Activated CD4-positive, CD25-positive, alpha-beta regulatory T cell treated with anti-CD3 and anti-CD28 coated beads, Interleukin-2, amount 50 U/mL, for 72 hours (primary cell): Measurements from ENCODE around the gene FES.

ENCODE experiments used
- DNase-seq: peaks from one replicate; pipeline ENCODE4 v3.0.0; 2021

The FES gene

DNA sequence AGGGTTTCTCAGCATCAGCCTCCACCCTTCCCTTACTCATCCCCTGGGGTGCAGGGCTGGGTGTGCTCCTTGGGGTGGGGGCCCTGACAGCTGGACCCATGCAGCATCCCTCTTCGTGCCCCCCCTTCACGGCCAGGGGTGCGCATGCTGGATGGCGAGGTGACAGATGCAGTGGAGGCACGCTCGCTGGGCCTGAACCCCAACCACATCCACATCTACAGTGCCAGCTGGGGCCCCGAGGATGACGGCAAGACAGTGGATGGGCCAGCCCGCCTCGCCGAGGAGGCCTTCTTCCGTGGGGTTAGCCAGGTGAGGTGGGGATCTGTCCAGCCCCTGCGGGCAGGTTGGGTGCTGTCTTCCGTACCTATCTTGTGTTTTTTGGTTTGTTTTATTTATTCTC is 6.3 kb upstream of the FES start:
- DNase-seq = no peak

DNA sequence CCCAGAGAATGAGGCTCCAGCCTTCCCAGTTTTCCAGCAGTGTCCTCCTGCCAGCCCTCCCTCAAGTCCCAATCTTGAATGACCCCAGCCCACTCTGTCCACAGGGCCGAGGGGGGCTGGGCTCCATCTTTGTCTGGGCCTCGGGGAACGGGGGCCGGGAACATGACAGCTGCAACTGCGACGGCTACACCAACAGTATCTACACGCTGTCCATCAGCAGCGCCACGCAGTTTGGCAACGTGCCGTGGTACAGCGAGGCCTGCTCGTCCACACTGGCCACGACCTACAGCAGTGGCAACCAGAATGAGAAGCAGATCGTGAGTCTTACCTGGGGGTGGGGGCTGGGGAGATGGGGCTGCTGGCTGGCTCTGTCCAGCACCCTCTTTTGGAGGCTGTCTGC is 5.6 kb upstream of the FES start:
- no peak for DNase-seq

DNA sequence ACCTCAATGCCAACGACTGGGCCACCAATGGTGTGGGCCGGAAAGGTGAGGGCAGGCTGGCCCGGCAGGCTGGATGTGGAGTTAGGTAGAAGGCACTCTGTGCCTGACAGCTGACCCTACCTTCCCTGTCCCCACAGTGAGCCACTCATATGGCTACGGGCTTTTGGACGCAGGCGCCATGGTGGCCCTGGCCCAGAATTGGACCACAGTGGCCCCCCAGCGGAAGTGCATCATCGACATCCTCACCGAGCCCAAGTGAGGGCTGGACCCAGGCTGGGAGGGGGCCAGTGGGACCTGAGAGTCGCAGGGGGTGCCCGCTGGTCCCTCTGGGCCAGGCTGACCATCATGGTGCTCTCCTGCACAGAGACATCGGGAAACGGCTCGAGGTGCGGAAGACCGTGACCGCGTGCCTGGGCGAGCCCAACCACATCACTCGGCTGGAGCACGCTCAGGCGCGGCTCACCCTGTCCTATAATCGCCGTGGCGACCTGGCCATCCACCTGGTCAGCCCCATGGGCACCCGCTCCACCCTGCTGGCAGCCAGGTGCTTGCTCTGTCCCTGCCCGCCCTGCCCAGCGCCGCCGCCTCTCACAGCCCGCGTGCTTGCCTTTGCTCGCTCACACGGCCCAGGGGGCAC is 4.5 kb upstream of the FES start:
- DNase-seq = no peak

DNA sequence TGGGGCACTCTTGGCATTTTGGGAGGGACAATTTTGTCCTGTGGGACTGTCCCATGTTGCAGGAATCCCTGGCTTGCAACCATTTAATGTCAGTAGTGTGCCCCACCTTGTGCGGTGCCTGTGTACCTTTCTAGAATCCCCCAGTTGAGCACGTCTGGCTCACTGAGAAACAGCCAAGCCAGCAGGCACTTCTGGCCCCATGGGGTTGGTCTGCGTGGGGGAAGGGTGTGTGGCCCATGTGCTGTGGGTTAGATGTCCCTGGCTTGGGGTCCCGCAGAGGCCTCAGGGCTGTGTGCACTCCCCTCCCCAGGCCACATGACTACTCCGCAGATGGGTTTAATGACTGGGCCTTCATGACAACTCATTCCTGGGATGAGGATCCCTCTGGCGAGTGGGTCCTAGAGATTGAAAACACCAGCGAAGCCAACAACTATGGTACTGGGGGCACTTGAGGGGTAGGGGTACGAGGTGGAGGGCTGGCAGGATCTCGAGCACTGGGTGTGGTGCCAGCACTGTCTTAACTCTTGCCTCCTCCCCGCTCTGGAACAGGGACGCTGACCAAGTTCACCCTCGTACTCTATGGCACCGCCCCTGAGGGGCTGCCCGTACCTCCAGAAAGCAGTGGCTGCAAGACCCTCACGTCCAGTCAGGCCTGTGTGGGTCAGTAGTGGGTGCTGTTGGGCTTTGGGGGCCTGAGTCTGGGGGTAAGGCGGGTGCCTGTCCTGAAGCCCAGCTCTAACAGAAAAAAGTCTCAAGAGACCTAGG is 3.7 kb upstream of the FES start:
- DNase-seq = no peak

DNA sequence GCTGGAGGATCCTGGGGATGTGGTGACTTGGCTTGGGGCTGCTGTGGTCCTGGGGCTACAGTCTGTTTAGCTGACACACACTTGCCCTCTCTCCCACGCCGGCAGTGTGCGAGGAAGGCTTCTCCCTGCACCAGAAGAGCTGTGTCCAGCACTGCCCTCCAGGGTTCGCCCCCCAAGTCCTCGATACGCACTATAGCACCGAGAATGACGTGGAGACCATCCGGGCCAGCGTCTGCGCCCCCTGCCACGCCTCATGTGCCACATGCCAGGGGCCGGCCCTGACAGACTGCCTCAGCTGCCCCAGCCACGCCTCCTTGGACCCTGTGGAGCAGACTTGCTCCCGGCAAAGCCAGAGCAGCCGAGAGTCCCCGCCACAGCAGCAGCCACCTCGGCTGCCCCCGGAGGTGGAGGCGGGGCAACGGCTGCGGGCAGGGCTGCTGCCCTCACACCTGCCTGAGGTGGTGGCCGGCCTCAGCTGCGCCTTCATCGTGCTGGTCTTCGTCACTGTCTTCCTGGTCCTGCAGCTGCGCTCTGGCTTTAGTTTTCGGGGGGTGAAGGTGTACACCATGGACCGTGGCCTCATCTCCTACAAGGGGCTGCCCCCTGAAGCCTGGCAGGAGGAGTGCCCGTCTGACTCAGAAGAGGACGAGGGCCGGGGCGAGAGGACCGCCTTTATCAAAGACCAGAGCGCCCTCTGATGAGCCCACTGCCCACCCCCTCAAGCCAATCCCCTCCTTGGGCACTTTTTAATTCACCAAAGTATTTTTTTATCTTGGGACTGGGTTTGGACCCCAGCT is 2.9 kb upstream of the FES start:
- no peak for DNase-seq

DNA sequence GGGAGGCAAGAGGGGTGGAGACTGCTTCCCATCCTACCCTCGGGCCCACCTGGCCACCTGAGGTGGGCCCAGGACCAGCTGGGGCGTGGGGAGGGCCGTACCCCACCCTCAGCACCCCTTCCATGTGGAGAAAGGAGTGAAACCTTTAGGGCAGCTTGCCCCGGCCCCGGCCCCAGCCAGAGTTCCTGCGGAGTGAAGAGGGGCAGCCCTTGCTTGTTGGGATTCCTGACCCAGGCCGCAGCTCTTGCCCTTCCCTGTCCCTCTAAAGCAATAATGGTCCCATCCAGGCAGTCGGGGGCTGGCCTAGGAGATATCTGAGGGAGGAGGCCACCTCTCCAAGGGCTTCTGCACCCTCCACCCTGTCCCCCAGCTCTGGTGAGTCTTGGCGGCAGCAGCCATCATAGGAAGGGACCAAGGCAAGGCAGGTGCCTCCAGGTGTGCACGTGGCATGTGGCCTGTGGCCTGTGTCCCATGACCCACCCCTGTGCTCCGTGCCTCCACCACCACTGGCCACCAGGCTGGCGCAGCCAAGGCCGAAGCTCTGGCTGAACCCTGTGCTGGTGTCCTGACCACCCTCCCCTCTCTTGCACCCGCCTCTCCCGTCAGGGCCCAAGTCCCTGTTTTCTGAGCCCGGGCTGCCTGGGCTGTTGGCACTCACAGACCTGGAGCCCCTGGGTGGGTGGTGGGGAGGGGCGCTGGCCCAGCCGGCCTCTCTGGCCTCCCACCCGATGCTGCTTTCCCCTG is 2.2 kb upstream of the FES start:
- no peak for DNase-seq

DNA sequence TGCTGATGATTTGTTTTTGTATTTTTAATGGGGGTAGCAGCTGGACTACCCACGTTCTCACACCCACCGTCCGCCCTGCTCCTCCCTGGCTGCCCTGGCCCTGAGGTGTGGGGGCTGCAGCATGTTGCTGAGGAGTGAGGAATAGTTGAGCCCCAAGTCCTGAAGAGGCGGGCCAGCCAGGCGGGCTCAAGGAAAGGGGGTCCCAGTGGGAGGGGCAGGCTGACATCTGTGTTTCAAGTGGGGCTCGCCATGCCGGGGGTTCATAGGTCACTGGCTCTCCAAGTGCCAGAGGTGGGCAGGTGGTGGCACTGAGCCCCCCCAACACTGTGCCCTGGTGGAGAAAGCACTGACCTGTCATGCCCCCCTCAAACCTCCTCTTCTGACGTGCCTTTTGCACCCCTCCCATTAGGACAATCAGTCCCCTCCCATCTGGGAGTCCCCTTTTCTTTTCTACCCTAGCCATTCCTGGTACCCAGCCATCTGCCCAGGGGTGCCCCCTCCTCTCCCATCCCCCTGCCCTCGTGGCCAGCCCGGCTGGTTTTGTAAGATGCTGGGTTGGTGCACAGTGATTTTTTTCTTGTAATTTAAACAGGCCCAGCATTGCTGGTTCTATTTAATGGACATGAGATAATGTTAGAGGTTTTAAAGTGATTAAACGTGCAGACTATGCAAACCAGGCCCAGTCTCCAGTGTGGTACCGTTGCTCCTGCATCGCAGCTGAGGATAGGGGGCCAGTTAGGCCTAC is 1.4 kb upstream of the FES start:
- no peak for DNase-seq

DNA sequence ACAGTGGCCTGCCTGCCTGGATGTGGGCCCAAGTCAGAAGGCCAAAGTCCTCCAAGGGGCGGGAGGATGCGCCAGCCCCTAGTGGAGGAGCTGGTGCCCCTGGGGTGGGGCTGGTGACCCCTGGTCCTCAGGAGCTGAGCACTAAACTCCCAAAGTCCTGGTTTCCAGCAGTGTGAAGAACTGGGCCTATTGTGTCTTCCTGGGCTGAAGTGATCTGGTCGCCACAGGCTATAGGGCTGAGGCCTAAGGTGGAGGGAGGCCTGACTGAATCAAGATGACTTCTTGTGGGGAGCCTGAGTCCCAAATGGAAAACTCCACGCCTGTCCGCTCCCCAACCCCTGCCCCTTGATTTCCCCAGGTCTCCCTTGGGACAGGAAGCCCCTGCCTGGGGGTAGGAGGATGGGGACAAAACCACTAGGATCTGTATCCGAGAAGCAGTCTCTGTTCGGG is 753 bp upstream of the FES start:
- DNase-seq = no peak

DNA sequence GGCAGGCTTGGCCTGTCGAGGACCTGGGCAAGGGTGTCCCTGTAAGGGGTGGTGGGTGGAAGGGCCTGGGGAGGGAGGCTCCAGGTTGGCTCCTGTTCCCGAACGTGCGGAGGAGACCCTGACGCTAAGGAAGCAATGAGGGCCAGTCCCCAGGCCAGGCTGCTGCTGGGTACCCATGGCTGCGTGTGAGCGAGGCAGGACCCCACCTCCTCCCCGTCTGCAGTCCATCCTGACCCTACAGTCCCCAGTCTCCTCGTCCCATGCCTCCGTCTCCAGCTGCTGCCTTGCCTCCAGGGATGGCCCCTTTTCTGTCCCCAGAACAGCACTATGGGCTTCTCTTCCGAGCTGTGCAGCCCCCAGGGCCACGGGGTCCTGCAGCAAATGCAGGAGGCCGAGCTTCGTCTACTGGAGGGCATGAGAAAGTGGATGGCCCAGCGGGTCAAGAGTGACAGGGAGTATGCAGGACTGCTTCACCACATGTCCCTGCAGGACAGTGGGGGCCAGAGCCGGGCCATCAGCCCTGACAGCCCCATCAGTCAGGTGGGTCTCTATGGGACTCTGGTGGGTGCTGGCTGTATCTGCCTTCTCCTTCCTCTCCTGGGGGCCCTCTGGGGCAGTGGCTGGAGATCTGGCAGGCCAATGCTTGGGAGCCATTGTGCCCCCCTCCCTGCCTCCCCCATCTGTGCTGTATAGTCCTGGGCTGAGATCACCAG is 571 bp downstream of the FES start:
- DNase-seq = no peak

DNA sequence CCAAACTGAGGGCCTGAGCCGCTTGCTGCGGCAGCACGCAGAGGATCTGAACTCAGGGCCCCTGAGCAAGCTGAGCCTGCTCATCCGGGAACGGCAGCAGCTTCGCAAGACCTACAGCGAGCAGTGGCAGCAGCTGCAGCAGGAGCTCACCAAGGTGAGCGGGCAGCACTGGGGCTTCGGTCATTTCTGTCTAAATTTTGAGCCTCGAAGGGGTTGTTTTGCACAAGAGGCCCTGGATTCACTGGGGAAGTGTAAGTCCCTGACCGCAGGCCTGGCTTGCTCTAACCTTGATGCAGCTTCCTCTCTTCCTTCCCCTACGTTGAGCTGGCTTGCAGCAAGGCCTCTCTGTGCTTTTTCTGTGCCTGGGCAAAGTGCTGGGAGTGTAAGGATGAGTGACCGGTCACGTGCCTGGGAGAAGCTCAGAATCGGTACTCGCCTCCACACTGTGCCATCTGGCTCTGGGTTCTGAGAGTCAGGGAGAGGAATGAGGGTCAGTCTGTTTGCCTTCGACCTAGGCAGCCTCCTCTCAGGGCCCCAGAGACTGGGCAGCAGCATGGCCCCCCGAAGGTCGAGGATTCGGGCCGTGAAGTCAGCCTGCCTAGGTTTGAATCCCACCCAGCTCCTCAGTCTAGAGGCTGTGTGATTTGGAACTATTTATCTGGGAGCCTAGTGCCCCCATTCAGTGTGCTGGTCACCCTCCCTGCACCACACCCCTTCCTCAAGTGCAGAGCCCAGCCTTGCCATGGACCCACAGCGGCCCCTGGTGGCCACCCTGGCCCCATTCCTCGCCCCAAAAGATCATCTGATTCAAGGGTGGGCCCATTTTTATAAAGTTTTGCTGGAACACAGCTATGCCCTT is 1.4 kb downstream of the FES start:
- DNase-seq = peak; percentile 86

DNA sequence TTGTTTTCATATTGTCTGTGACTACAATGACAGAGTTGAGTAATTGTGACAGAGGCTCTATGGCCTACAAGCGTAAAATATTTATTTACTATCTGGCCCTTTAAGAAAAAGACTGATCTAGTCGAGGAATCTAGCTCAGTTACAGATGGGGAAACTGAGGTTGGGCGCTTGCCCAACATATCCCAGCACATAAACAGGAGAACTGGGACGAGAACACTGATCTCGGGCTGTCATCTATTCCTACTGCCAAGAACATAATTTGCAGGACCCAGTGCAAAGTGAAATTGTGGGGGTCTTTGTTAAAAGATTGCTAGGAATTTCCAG is 1.9 kb downstream of the FES start:
- DNase-seq = no peak

DNA sequence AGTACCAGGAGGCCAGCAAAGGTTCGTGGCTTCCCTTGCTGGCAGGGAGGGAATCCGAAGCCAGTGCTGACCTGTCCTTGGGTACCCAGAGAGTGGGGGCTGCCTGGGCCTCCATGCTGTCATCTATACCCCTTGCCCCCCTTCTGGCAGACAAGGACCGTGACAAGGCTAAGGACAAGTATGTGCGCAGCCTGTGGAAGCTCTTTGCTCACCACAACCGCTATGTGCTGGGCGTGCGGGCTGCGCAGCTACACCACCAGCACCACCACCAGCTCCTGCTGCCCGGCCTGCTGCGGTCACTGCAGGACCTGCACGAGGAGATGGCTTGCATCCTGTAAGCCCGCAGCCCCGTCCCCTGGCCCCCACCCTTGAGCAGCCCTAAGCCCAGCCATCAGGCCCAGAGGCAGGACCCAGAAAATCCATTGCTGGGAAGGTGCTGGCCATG is 2.8 kb downstream of the FES start:
- no peak for DNase-seq

DNA sequence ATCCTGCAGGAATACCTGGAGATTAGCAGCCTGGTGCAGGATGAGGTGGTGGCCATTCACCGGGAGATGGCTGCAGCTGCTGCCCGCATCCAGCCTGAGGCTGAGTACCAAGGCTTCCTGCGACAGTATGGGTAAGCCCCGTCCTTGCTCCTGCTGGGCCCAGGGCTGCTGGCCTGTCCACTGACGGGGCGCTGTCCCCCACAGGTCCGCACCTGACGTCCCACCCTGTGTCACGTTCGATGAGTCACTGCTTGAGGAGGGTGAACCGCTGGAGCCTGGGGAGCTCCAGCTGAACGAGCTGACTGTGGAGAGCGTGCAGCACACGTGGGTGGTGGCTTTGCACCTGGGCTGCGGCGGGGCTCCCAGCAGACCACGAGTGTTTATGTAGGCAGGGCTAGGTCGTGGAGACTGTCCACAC is 5.0 kb downstream of the FES start:
- DNase-seq = no peak

DNA sequence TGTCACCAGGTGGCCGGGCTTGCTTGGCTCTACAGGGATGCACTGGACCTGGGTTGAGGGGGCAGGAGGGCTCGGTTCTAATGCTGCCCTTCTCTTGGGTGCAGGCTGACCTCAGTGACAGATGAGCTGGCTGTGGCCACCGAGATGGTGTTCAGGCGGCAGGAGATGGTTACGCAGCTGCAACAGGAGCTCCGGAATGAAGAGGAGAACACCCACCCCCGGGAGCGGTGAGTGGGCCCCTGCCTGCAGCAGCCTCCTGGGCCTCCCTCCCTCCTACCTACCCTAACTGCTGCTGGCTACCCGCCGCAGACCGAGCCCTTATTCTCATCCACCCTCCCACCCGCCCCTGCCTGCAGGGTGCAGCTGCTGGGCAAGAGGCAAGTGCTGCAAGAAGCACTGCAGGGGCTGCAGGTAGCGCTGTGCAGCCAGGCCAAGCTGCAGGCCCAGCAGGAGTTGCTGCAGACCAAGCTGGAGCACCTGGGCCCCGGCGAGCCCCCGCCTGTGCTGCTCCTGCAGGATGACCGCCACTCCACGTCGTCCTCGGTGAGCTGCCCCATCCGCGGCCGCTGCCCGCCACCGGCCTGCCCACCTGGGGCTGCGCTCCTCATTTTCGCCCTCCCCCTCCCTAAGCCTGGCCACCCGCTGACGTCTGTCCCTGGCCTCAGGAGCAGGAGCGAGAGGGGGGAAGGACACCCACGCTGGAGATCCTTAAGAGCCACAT is 5.6 kb downstream of the FES start:
- no peak for DNase-seq

DNA sequence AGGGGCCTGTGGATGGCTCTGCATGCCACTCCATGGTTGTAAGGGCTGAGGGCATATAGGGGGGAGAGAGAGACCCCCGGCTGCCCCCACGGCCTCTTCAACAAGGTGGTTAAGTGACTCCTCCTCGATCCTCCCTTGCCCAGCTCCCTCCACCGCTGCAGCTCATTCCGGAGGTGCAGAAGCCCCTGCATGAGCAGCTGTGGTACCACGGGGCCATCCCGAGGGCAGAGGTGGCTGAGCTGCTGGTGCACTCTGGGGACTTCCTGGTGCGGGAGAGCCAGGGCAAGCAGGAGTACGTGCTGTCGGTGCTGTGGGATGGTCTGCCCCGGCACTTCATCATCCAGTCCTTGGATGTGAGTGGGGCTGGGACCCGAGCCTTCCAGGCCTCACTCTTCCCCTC is 6.5 kb downstream of the FES start:
- no peak for DNase-seq

DNA sequence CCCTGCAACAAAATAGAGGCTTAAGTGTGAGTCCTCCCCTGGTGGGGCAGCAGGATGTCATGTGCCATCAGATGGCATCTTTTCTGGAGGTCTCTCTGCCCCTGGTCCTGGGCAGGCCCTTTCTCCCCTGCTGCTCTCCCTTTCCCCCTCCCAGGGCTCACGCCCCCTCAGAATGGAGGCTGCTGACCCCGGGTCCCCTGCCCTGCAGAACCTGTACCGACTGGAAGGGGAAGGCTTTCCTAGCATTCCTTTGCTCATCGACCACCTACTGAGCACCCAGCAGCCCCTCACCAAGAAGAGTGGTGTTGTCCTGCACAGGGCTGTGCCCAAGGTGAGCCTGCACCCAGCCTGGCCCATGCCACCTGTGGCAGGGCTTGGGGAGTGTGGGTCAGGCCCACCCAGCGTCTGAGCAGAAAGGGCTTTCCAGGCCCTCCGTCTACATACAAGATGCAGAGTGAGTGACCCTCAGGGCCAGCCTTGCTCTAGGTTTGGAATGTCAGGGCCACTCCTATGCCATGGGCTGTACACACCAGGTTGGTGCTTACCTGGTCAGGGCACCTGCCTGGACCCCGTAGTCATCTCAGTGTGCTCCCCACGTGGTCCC is 7.1 kb downstream of the FES start:
- no peak for DNase-seq

DNA sequence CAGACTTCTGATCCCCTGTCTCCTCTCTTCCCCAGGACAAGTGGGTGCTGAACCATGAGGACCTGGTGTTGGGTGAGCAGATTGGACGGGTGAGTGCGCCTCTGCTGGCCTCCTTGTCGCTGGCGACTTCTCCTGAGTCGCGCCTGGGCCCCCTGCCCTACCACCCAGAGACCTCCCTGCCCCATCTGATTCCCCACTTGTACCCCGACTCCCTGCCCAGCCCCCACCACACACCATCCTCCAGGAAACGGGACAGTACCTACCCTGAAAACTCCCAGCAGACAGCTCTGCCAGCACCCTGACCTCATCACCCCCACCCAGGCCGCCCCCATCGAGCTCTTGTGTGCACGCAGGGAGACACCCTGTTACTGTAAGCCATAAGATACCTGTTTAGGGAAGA is 7.7 kb downstream of the FES start:
- no peak for DNase-seq

DNA sequence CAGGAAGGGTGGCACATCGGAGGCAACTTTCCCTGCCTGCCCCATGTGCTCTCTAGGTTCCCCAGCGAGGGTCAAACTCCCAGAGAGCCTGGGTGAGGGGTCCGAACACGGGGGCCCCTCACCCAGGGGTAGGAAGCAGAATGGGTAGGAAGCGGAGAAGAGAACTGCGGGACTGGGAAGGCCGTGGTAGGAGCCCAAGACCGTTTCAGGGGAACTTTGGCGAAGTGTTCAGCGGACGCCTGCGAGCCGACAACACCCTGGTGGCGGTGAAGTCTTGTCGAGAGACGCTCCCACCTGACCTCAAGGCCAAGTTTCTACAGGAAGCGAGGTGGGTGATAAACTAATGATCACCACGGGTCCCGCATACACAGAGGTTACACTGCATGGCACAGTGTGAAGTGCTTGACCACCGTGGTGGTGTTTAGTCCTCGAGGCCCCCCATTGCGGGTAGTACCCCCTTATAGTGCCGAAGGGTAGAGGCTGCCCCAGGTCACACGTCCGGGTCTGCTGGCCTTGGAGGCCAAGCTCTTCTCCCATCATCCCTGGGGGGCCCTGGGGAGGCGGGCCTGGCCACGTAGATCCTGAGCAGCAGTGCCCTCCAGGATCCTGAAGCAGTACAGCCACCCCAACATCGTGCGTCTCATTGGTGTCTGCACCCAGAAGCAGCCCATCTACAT is 8.3 kb downstream of the FES start:
- no peak for DNase-seq
